ENCODE data around the gene MTHFD1. TPM values are rescaled to one million over a fixed set of nuclear protein-coding genes. Genes with fewer than 3 reads are reported as not detected.

MTHFD1 gene
- total and polyA plus RNA-seq, 4 experiments from 2014 or later, result 27.9 to 48.3 (median 36.0) TPM

DNA sequence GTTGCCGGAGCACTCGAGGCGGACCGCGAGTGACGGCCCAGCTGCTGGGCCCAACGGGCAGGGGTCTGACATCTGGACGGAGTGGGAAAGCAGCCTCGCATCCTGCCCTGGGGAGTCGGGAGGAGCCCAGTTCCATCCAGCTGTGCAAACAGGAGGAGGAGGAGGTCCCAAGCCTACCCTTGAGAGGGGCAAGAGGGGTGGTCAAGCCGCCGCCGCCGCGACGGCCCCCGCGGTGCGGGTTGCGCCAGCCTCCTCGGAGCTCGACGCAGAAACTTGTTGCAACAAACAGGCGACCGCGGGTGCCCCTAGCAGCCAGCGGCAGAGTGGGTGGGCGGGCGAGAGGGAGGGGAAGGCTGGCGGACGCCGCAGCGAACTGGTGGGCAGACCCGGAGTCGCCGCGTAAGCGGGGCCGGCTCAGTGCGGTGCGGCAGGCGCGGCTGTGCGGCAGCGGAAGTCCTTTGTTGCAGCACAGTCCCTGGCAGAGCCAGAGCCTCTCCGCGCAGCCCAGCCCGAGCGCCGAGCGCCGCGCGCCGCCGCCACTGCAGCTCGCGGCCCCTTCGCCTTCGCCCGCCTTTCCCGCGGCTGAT is 116.2 kb downstream of the MTHFD1 start, which contains the start of gene ZBTB1:
Gene ZBTB1, plus strand, starts transcription at position 461 of the 587 bp plus-strand sequence. CDS start 16,735 bp downstream, outside the sequence.
- peak within 1 kb of the TSS; percentile 78 to 87 for H3K4me3 ChIP-seq (ENCODE audit: low read length in 2 of 2)
- Mint-ChIP-seq H3K27ac (peak within 1 kb of the TSS; percentile 99 to 100 (median 100)), H3K4me1 (peaks cover 39 to 84% (median 45%) of the 10 kb centered on the region in 4 donors), H3K9me3 (peaks cover 0 to 3% (median 0%) of the 10 kb centered on the region in 8 donors), H3K27me3 (peaks cover 0 to 2% of the 10 kb centered on the region in 2 donors), H3K4me3 (peak within 1 kb of the TSS; percentile 95 to 100 (median 98)), H3K36me3 (peaks cover 0 to 37% of the 10 kb centered on the region in 2 donors)
- peaks cover 59% of the 10 kb centered on the region for H3K4me1 ChIP-seq (ENCODE audit: insufficient read depth, low read length)
- H3K9me3 ChIP-seq (ENCODE audit: control insufficient read depth in 1 of 2, low read length in 2 of 2), result no peaks in the 10 kb centered on the region
- peak; percentile 86 to 92 (median 89) for DNase-seq
- intact Hi-C loops (cut with micrococcal nuclease), result loop anchor here (1.0 kb wide), 1 partner anchor 410 kb away; the partner anchor contains the start of gene CHURC1
- CTCF ChIA-PET (ENCODE audit: partially characterized antibody), result interaction anchor here (1.0 to 5.3 kb wide), 3 partner anchors 19 to 74 kb away, joined by 3 to 28 read pairs (median 8); no protein-coding TSS in a partner anchor
- H3K27ac ChIP-seq (ENCODE audit: low read depth, low read length), result peak within 1 kb of the TSS; percentile 100
- H3K36me3 ChIP-seq (ENCODE audit: insufficient read depth, low read length), result no peaks in the 10 kb centered on the region
- POLR2A ChIA-PET (ENCODE audit: partially characterized antibody), result interaction anchor here (0.9 to 12.6 kb wide), 29 partner anchors 9 to 907 kb away, joined by 3 to 318 read pairs (median 4); partner anchors contain the start of genes AKAP5, HSPA2, MTHFD1 and SPTB
- H3K27me3 ChIP-seq (ENCODE audit: insufficient read depth, low read length), result no peaks in the 10 kb centered on the region

DNA sequence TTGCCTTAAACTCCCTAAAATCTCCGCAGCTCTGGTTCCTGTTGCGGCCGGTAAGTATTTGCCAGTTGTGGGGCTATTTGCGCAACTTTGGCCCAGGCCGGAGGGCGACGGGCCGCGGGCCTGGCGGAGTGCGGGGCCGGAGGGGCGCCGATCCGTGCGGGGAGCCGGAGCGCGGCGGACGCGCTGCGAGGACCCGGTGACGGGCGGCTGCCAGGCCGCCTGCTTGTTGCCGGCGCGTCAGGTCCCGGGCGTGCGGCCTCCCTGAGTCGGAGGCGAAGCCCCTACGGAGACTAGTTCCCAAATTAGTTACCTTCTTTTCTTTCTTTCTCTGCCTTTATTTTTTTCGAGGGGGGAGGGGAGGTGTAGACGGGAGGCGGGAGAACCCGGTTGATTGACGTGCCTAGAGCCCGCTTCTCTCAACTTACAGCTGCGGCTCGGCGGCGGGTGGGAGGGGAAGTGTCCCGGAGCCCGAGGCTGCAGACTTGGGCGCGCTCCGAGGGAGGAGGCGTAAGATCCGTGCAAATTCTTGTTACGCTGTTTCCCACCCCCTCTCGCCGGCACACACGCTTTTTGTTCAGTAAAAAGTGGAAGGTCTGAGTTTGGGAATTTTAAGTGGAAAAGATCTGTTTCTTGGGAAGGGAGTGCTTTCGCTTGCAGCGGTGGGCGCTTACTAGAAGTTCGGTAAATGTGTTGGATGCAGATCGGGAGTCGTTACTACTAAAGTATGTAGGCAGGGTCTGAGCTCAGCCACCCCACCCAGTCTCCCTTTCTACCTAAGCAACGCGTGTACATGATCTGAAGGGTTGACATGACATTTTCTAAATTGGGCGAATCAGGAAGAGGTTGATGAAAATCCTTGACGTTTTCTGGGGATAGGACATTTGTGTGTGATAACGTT is 117.0 kb downstream of the MTHFD1 start:
- H3K27me3 Mint-ChIP-seq, result peaks cover 0 to 2% of the 10 kb centered on the region in 2 donors
- H3K36me3 Mint-ChIP-seq, result peaks cover 0 to 30% of the 10 kb centered on the region in 2 donors

DNA sequence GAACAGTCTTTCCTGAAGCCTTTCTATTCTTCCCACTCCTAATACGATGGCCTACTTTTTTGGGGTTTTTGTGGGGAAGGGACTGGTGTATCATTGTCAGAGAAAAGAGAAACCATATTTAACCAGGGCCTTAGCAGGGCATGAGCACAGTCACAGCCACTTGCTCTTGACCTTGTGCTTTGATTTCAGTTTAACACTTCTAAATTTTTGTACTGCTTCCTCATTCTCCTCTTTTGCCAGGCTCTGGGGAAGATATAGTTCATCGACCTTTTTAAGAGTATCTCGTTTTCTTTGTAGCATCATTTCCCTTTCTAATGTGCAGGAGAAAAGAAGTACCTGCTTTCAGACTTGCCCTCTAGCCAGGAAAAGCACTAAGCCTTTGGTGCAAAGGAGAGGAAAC is 118.6 kb downstream of the MTHFD1 start:
- Histone ChIP-seq H3K27ac (ENCODE audit: low read depth, low read length) (peak overlapping the region; percentile 100), H3K36me3 (ENCODE audit: insufficient read depth, low read length) (peaks cover 5% of the 10 kb centered on the region), H3K27me3 (ENCODE audit: insufficient read depth, low read length) (no peaks in the 10 kb centered on the region), H3K9me3 (ENCODE audit: control insufficient read depth in 1 of 2, low read length in 2 of 2) (no peaks in the 10 kb centered on the region), H3K4me3 (ENCODE audit: low read length in 2 of 2) (peak overlapping the region; percentile 78 to 87), H3K4me1 (ENCODE audit: insufficient read depth, low read length) (peaks cover 60% of the 10 kb centered on the region)
- H3K36me3 Mint-ChIP-seq, result peaks cover 0 to 31% of the 10 kb centered on the region in 2 donors
- intact Hi-C loops (cut with micrococcal nuclease), result no loop called here
- DNase-seq, result peak in 1 of 5 donors; percentile 18
- ChIA-PET CTCF (ENCODE audit: partially characterized antibody) (interaction anchor here (6.0 kb wide), 1 partner anchor 12 kb away, joined by 69 read pairs; no protein-coding TSS in a partner anchor), POLR2A (ENCODE audit: partially characterized antibody) (interaction anchor here (2.9 to 12.6 kb wide), 3 partner anchors 8 to 35 kb away, joined by 13 to 318 read pairs (median 75); partner anchors contain the start of gene HSPA2)
- peak overlapping the region; percentile 94 to 100 (median 99) for H3K27ac Mint-ChIP-seq
- H3K27me3 Mint-ChIP-seq, result peaks cover 0 to 2% of the 10 kb centered on the region in 2 donors
- peaks cover 0 to 3% (median 0%) of the 10 kb centered on the region in 8 donors for H3K9me3 Mint-ChIP-seq
- peak overlapping the region; percentile 86 to 100 (median 92) for H3K4me3 Mint-ChIP-seq
- peaks cover 48 to 82% (median 55%) of the 10 kb centered on the region in 4 donors for H3K4me1 Mint-ChIP-seq

More for the DNA sequence above, 117.0 kb downstream of the MTHFD1 start:
- Histone ChIP-seq H3K9me3 (ENCODE audit: control insufficient read depth in 1 of 2, low read length in 2 of 2) (no peaks in the 10 kb centered on the region), H3K27me3 (ENCODE audit: insufficient read depth, low read length) (no peaks in the 10 kb centered on the region), H3K36me3 (ENCODE audit: insufficient read depth, low read length) (no peaks in the 10 kb centered on the region), H3K4me3 (ENCODE audit: low read length in 2 of 2) (peak overlapping the region; percentile 78 to 87), H3K4me1 (ENCODE audit: insufficient read depth, low read length) (peaks cover 59% of the 10 kb centered on the region), H3K27ac (ENCODE audit: low read depth, low read length) (peak overlapping the region; percentile 100)
- Mint-ChIP-seq H3K27ac (peak overlapping the region; percentile 99 to 100 (median 100)), H3K9me3 (peaks cover 0 to 3% (median 0%) of the 10 kb centered on the region in 8 donors), H3K4me1 (peaks cover 35 to 82% (median 43%) of the 10 kb centered on the region in 4 donors), H3K4me3 (peak overlapping the region; percentile 92 to 100 (median 98))
- peak; percentile 85 to 91 (median 87) for DNase-seq
- ChIA-PET POLR2A (ENCODE audit: partially characterized antibody) (interaction anchor here (0.9 to 12.6 kb wide), 28 partner anchors 8 to 907 kb away, joined by 3 to 318 read pairs (median 4); partner anchors contain the start of genes AKAP5, HSPA2, MTHFD1 and SPTB), CTCF (ENCODE audit: partially characterized antibody) (interaction anchor here (1.0 to 5.3 kb wide), 4 partner anchors 16 to 75 kb away, joined by 3 to 28 read pairs (median 6); no protein-coding TSS in a partner anchor)
- intact Hi-C loops (cut with micrococcal nuclease), result loop anchor here (1.0 kb wide), 3 partner anchors 35 to 409 kb away; partner anchors contain the start of genes CHURC1, HSPA2 and MTHFD1

DNA sequence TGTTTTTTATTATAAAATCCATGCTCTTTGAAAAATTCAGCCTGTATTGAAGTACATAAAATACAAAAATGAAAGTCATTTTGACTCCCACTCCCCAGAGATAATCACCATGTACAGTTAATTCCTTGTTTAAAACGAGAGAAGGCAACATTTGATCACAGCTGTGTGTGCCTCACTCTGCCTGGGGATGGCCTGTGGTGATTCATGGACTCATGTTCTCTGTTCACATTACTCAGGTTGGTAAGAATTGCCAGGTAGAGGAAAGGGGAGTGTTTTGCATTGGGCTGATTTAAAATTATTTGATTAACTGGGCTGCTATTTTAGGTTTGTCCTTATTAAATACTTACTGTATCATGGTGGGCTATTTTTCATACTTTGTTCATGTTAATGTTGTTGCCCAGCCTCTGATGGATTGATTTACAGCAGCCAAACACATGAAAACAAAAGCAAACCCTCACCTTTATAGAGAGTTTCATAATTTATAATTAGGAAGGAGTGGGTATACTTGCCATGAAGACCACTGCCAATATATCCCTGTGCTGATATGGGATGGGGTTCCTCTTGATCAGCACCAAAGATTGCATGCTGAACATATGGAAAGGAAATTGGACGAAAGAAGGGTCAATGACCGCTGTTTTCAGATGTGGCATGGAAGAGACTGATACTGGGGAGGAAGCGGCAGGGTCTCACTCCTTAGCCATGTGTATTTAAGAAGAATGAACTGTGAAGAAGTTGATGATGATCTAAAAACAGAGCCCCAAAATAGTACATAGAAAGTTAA is 119.4 kb downstream of the MTHFD1 start:
- Histone ChIP-seq H3K36me3 (ENCODE audit: insufficient read depth, low read length) (peaks cover 6% of the 10 kb centered on the region), H3K4me1 (ENCODE audit: insufficient read depth, low read length) (peaks cover 62% of the 10 kb centered on the region), H3K4me3 (ENCODE audit: low read length in 2 of 2) (peak overlapping the region in 1 of 2 donors; percentile 87), H3K27ac (ENCODE audit: low read depth, low read length) (peak overlapping the region; percentile 100), H3K27me3 (ENCODE audit: insufficient read depth, low read length) (no peaks in the 10 kb centered on the region), H3K9me3 (ENCODE audit: control insufficient read depth in 1 of 2, low read length in 2 of 2) (no peaks in the 10 kb centered on the region)
- Mint-ChIP-seq H3K27me3 (peaks cover 0 to 2% of the 10 kb centered on the region in 2 donors), H3K27ac (peak overlapping the region; percentile 81 to 100 (median 99)), H3K36me3 (peaks cover 0 to 29% of the 10 kb centered on the region in 2 donors), H3K9me3 (peaks cover 0 to 3% (median 0%) of the 10 kb centered on the region in 8 donors), H3K4me1 (peaks cover 50 to 82% (median 59%) of the 10 kb centered on the region in 4 donors), H3K4me3 (peak overlapping the region; percentile 86 to 100 (median 92))
- intact Hi-C loops (cut with micrococcal nuclease), result no loop called here
- DNase-seq, result peak in 1 of 5 donors; percentile 53
- ChIA-PET POLR2A (ENCODE audit: partially characterized antibody) (interaction anchor here (0.6 to 12.6 kb wide), 3 partner anchors 20 to 78 kb away, joined by 3 to 318 read pairs (median 3); no protein-coding TSS in a partner anchor), CTCF (ENCODE audit: partially characterized antibody) (interaction anchor here (1.0 to 6.0 kb wide), 4 partner anchors 13 to 120 kb away, joined by 3 to 109 read pairs (median 50); no protein-coding TSS in a partner anchor)

DNA sequence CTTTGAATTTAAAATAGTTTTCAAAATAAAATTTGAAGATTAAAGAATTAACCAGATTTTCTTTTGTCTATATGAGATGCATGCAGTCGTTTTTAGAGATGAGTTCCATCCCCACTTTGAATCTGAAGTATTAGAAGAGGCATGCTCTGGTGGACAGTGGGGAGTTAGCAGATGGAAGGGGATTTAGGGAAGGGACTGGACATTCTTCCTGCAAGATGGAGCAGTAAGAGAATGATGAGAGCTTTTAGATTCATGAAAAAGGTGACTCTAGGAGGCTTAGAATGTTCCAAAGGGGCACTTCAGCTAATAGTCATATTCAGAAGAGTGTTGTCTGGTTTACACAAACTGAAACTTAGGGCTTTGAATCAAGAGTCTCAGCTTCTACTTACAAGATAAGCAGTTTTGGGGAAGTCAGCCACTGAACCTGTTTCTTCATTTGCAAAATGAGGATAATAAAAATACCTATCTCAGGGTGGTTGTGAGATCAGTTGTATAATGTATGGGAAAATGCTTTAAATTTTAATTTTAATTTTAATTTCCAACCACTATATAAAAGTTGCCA is 120.1 kb downstream of the MTHFD1 start:
- ChIA-PET CTCF (ENCODE audit: partially characterized antibody) (interaction anchor here (1.0 to 6.0 kb wide), 6 partner anchors 11 to 120 kb away, joined by 3 to 109 read pairs (median 18); no protein-coding TSS in a partner anchor), POLR2A (ENCODE audit: partially characterized antibody) (interaction anchor here (0.6 to 12.6 kb wide), 3 partner anchors 20 to 78 kb away, joined by 3 to 318 read pairs (median 3); no protein-coding TSS in a partner anchor)
- Histone ChIP-seq H3K27me3 (ENCODE audit: insufficient read depth, low read length) (no peaks in the 10 kb centered on the region), H3K4me1 (ENCODE audit: insufficient read depth, low read length) (peaks cover 69% of the 10 kb centered on the region), H3K9me3 (ENCODE audit: control insufficient read depth in 1 of 2, low read length in 2 of 2) (no peaks in the 10 kb centered on the region), H3K4me3 (ENCODE audit: low read length in 2 of 2) (peak overlapping the region in 1 of 2 donors; percentile 13), H3K36me3 (ENCODE audit: insufficient read depth, low read length) (peaks cover 6% of the 10 kb centered on the region), H3K27ac (ENCODE audit: low read depth, low read length) (peak overlapping the region; percentile 100)
- peaks cover 0 to 3% (median 0%) of the 10 kb centered on the region in 8 donors for H3K9me3 Mint-ChIP-seq
- peaks cover 0 to 2% of the 10 kb centered on the region in 2 donors for H3K27me3 Mint-ChIP-seq
- H3K36me3 Mint-ChIP-seq, result peaks cover 0 to 27% of the 10 kb centered on the region in 2 donors
- H3K4me1 Mint-ChIP-seq, result peaks cover 53 to 84% (median 65%) of the 10 kb centered on the region in 4 donors
- intact Hi-C loops (cut with micrococcal nuclease), result no loop called here
- DNase-seq, result no peak
- H3K4me3 Mint-ChIP-seq, result peak overlapping the region; percentile 86 to 100 (median 92)
- peak overlapping the region; percentile 81 to 100 (median 94) for H3K27ac Mint-ChIP-seq

All from CD4-positive, alpha-beta memory T cell (primary cell).